HepG2 (cell line): Measurements from ENCODE around the gene CCSER1. TPM values are rescaled to one million over a fixed set of nuclear protein-coding genes. Genes with fewer than 3 reads are reported as not detected.

Experiments
- ATAC-seq: fragments of 200-7000 bp; cut with Tn5 transposase; 3 replicates; pipeline ENCODE4 v1.9.1; 2020; ENCODE audit warnings: mild to moderate bottlenecking, moderate library complexity
- BruUV-seq: library from RNA; stranded (reverse); fragments of 400-500 nt; replicated peaks from 2 replicates; lab custom pipeline; 2021; lab: Mats Ljungman, UMichigan
- CTCF ChIA-PET: fragments of 300-600 bp; formaldehyde crosslinking; extraction: SDS; loops from one replicate; lab custom pipeline; 2021; ENCODE audit warnings: low total read pairs, inconsistent platforms, low intra/inter-chr PET ratio; lab: Yijun Ruan, JAX
- POLR2A ChIA-PET: fragments of 350-600 bp; sonication (Branson Sonifier 250); formaldehyde crosslinking; loops from one replicate; lab custom pipeline; 2020; ENCODE audit warnings: antibody characterized with exemption, inconsistent platforms; lab: Yijun Ruan, JAX
- DNase-seq: peaks from one replicate; pipeline ENCODE4 v3.0.0-alpha.2; 2015; ENCODE audit warnings: low spot score
- FAIRE-seq: peaks from 3 replicates; lab custom pipeline; 2011; peaks lifted over from hg19 to GRCh38; lab: Jason Lieb, UNC
- H2AFZ ChIP-seq: one replicate; pipeline ENCODE4 v1.6.1; 2011; ENCODE audit warnings: low read length, inconsistent platforms
- H3K27ac ChIP-seq: fragments of 300-600 bp; 3 replicates; pipeline ENCODE4 v1.8.0; 2011; ENCODE audit warnings: mixed run types, mild to moderate bottlenecking, mixed read lengths, low read length, inconsistent platforms; ENCODE audit not compliant: insufficient read depth; ENCODE audit errors: extremely low read length
- H3K27me3 ChIP-seq, 2 experiments: fragments of 200-600 bp in 1 of 2; 2 replicates in 1 of 2; 3 replicates in 1 of 2; pipeline versions ENCODE4 v1.6.0 to v1.8.0; 2011; ENCODE audit warnings: low read length in 2 of 2, mild to moderate bottlenecking in 2 of 2, moderate library complexity in 2 of 2, inconsistent platforms in 1 of 2; ENCODE audit not compliant: insufficient read depth in 2 of 2, control insufficient read depth in 1 of 2
- H3K36me3 ChIP-seq, 2 experiments: fragments of 200-600 bp in 1 of 2; replicated peaks in 1 of 2; 2 replicates in 1 of 2; 3 replicates in 1 of 2; pipeline versions ENCODE4 v1.5.1 to v1.8.0; 2011; ENCODE audit warnings: low read length in 2 of 2, inconsistent platforms in 1 of 2; ENCODE audit not compliant: insufficient read depth in 2 of 2, control insufficient read depth in 1 of 2
- H3K4me1 ChIP-seq: 2 replicates; pipeline ENCODE4 v1.5.1; 2012; ENCODE audit warnings: low read length, inconsistent platforms; ENCODE audit not compliant: insufficient read depth
- H3K4me2 ChIP-seq: 2 replicates; pipeline ENCODE4 v1.6.0; 2011; ENCODE audit warnings: low read depth, low read length, inconsistent platforms
- H3K4me3 ChIP-seq, 3 experiments: fragments of 200-600 bp in 1 of 3; sonication (generic), shearing (Covaris generic) in 1 of 3; replicated peaks in 1 of 3; 2 replicates each; pipeline ENCODE4 v1.5.1; 2011 to 2016; ENCODE audit warnings: low read length in 3 of 3, inconsistent platforms in 2 of 3, low read depth in 2 of 3, mild to moderate bottlenecking in 2 of 3, control low read depth in 1 of 3, mixed read lengths in 1 of 3; ENCODE audit not compliant: insufficient read depth in 1 of 3
- H3K79me2 ChIP-seq: one replicate; pipeline ENCODE4 v1.6.1; 2011; ENCODE audit warnings: low read length, inconsistent platforms; ENCODE audit not compliant: insufficient read depth
- H3K9ac ChIP-seq: 2 replicates; pipeline ENCODE4 v1.6.0; 2011; ENCODE audit warnings: mild to moderate bottlenecking, low read depth, low read length, inconsistent platforms; ENCODE audit not compliant: insufficient read depth
- H3K9me3 ChIP-seq: 2 replicates; pipeline ENCODE4 v1.5.1; 2012; ENCODE audit warnings: mild to moderate bottlenecking, low read length
- H4K20me1 ChIP-seq: 2 replicates; pipeline ENCODE4 v1.6.0; 2011; ENCODE audit warnings: inconsistent platforms, mild to moderate bottlenecking, low read length, moderate library complexity; ENCODE audit not compliant: insufficient read depth
- CREB3 ChIP-seq: sonication (generic); formaldehyde crosslinking; IDR thresholded peaks from 2 replicates; pipeline ENCODE4 v1.5.0; 2020; ENCODE audit warnings: missing genetic modification reagents
- DR1 ChIP-seq: sonication (generic); formaldehyde crosslinking; IDR thresholded peaks from 2 replicates; pipeline ENCODE4 v1.8.0; 2021; ENCODE audit warnings: mild to moderate bottlenecking, missing genetic modification reagents, inconsistent platforms
- E2F1 ChIP-seq: sonication (generic); formaldehyde crosslinking; IDR thresholded peaks from 2 replicates; pipeline ENCODE4 v1.5.0; 2020; ENCODE audit warnings: missing genetic modification reagents
- MAFK ChIP-seq, 2 experiments: IDR thresholded peaks in 1 of 2; conservative IDR thresholded peaks in 1 of 2; 2 replicates each; pipeline ENCODE4 v1.6.1; 2011; ENCODE audit warnings: improper control_type of control experiment in 2 of 2, low read length in 2 of 2
- MTF1 ChIP-seq: sonication (generic); formaldehyde crosslinking; IDR thresholded peaks from 2 replicates; pipeline ENCODE4 v1.5.0; 2020; ENCODE audit warnings: missing genetic modification reagents
- PCBP1 ChIP-seq: fragments of 200-400 bp; formaldehyde crosslinking; IDR thresholded peaks from 2 replicates; pipeline ENCODE4 v1.6.1; 2017; ENCODE audit warnings: mild to moderate bottlenecking, low read depth, low read length, borderline replicate concordance
- PCBP2 ChIP-seq: fragments of 200-400 bp; formaldehyde crosslinking; optimal IDR thresholded peaks from 2 replicates; pipeline ENCODE3; 2018; ENCODE audit warnings: low read length, low read depth; ENCODE audit not compliant: poor library complexity, severe bottlenecking
- SMARCE1 ChIP-seq: fragments of 450-650 bp; IDR thresholded peaks from 2 replicates; pipeline ENCODE4 v1.6.1; 2017; ENCODE audit warnings: borderline replicate concordance
- STAG1 ChIP-seq: sonication (generic); formaldehyde crosslinking; IDR thresholded peaks from 2 replicates; pipeline ENCODE4 v1.4.0; 2020; ENCODE audit warnings: missing genetic modification reagents
- STAT5B ChIP-seq: sonication (generic); formaldehyde crosslinking; IDR thresholded peaks from 2 replicates; pipeline ENCODE4 v1.4.0; 2020; ENCODE audit warnings: missing genetic modification reagents
- ZFP91 ChIP-seq: sonication (generic); formaldehyde crosslinking; IDR thresholded peaks from 2 replicates; pipeline ENCODE4 v1.9.0; 2022; ENCODE audit warnings: missing genetic modification reagents, mild to moderate bottlenecking, borderline replicate concordance
- ZMYM4 ChIP-seq: sonication (generic); formaldehyde crosslinking; IDR thresholded peaks from 2 replicates; pipeline ENCODE4 v1.8.1; 2023; ENCODE audit warnings: mild to moderate bottlenecking, missing genetic modification reagents
- ZNF562 ChIP-seq: sonication (generic); formaldehyde crosslinking; IDR thresholded peaks from 2 replicates; pipeline ENCODE4 v1.8.0; 2022; ENCODE audit warnings: missing genetic modification reagents, borderline replicate concordance
- WGBS: methylation state at CpG from one replicate; pipeline ENCODE4 v1.1.6; 2017; ENCODE audit warnings: low lambda C conversion rate; 5-methylcytosine and 5-hydroxymethylcytosine counted together
- in situ Hi-C: cut with HindIII; loops from 2 replicates; pipeline ENCODE4 v1.10.0; 2017; ENCODE audit warnings: low pct_unique_long_range_greater_than_20kb; ENCODE audit not compliant: extremely low pct_ligation_motif_present
- intact Hi-C: fragments of 100-400 bp; cut with micrococcal nuclease; formaldehyde crosslinking; loops from one replicate; pipeline ENCODE4 v1.10.0; 2022; ENCODE audit not compliant: unreplicated experiment
- polyA plus RNA-seq, 8 experiments: library from polyadenylated mRNA; depleted of rRNA in 3 of 8; stranded (reverse) in 7 of 8; unstranded in 1 of 8; fragments of >200 nt; fragmentation: Illumina TruSeq in 4 of 8; extraction: Trizol in 4 of 8; gene quantifications; 2 replicates each; pipeline versions ENCODE4 v1.2.1 to v1.2.3, GENCODE V29; 2011 to 2016; ENCODE audit warnings: low read depth in 4 of 8, missing spikeins in 1 of 8, mixed read lengths in 1 of 8; ENCODE audit not compliant: insufficient read depth in 1 of 8
- total RNA-seq, 5 experiments: library from RNA; depleted of rRNA; stranded (reverse); fragments of >200 nt; fragmentation: Illumina TruSeq; extraction: Trizol; gene quantifications; 2 replicates each; pipeline ENCODE4 v1.2.3, GENCODE V29; 2016; ENCODE audit warnings: low read depth in 1 of 5

Gene CCSER1
- total and polyA plus RNA-seq, 2 of the 13 experiments (the other 11 are each of a cell fraction or from before 2014, with no cell fraction given), result not detected

- Histone ChIP-seq H3K27ac (no peak overlapping the region), H3K27me3 (no peaks in the 10 kb centered on the region), H3K4me2 (no peak overlapping the region), H3K4me1 (no peaks in the 10 kb centered on the region), H3K9me3 (no peaks in the 10 kb centered on the region), H3K79me2 (no peaks in the 10 kb centered on the region), H2AFZ (no peak overlapping the region), H3K9ac (no peak overlapping the region), H3K4me3 (no peak overlapping the region), H4K20me1 (no peaks in the 10 kb centered on the region), H3K36me3 (no peaks in the 10 kb centered on the region)
- DNase-seq, result no peak
- in situ Hi-C loops (loop anchor here (10.0 kb wide), 1 partner anchor 269 kb away; no protein-coding TSS in a partner anchor), intact Hi-C loops (loop anchor here (1.0 to 10.0 kb wide), 3 partner anchors 169 to 856 kb away; partner anchors contain the start of gene CCSER1)
- CTCF ChIA-PET, result interaction anchor here (1.4 to 1.7 kb wide), 2 partner anchors 268 to 343 kb away, joined by 3 to 7 read pairs; no protein-coding TSS in a partner anchor
- FAIRE-seq, result no peak
- WGBS, result 0% methylated on average over 2 of the region's 2 CpGs
- no TSS peak for BruUV-seq
- POLR2A ChIA-PET, result no interaction called here
- no peak for ATAC-seq
- TF ChIP-seq MTF1, result no peak
- TF ChIP-seq MAFK (conservative IDR thresholded peaks at IDR 0.05 in 1 of 2, IDR thresholded peaks at IDR 0.05 in 1 of 2; ENCODE audit: low read length in 2 of 2), result no peak
- TF ChIP-seq STAG1 (CRISPR knock-in tag), result peak; percentile 39; the same call in 1 of the 2 replicates
- TF ChIP-seq CREB3 (CRISPR knock-in tag), result no peak
- TF ChIP-seq E2F1 (CRISPR knock-in tag), result no peak
Observed at GRCh38 chr4:90293320-90293719, 166.1 kb downstream of the CCSER1 start.

GRCh38 chr4:90299373-90299772 is 172.2 kb downstream of the CCSER1 start:
- ChIA-PET CTCF (no interaction called here), POLR2A (no interaction called here)
- H3K27me3 ChIP-seq, result no peaks in the 10 kb centered on the region
- no peaks in the 10 kb centered on the region for H4K20me1 ChIP-seq
- no peak overlapping the region for H3K9ac ChIP-seq
- H3K9me3 ChIP-seq, result no peaks in the 10 kb centered on the region
- ATAC-seq (no peak), DNase-seq (no peak), FAIRE-seq (no peak)
- in situ Hi-C loops, result loop anchor here (10.0 kb wide), 1 partner anchor 275 kb away; no protein-coding TSS in a partner anchor
- H3K79me2 ChIP-seq, result no peaks in the 10 kb centered on the region
- H3K4me2 ChIP-seq, result no peak overlapping the region
- H2AFZ ChIP-seq, result no peak overlapping the region
- H3K27ac ChIP-seq, result no peak overlapping the region
- no peak overlapping the region for H3K4me3 ChIP-seq
- no peaks in the 10 kb centered on the region for H3K4me1 ChIP-seq
- BruUV-seq, result no TSS peak
- intact Hi-C loops, result loop anchor here (10.0 kb wide), 1 partner anchor 175 kb away; the partner anchor contains the start of gene CCSER1
- no peaks in the 10 kb centered on the region for H3K36me3 ChIP-seq
- 0% methylated on average over 1 of the region's 1 CpG for WGBS
- TF ChIP-seq ZMYM4 (CRISPR knock-in tag) (no peak), STAT5B (no peak), ZNF562 (CRISPR knock-in tag) (no peak), ZFP91 (CRISPR knock-in tag) (no peak), PCBP2 (no peak), SMARCE1 (no peak), DR1 (no peak), PCBP1 (no peak)
